HL-60 (cell line): ENCODE measurements around the gene NDNF.
A peak's percentile ranks its signal among the peaks of the same experiment; 100 is the strongest.

Experiments
- DNase-seq, 2 experiments: peaks; one replicate each; pipeline ENCODE4 v3.0.0-alpha.2; 2010 to 2020; ENCODE audit warnings: low read depth in 1 of 2, low spot score in 1 of 2
- H3K27ac ChIP-seq: fragments of 250-450 bp; sonication (Bioruptor Pico); replicated peaks from 2 replicates; pipeline ENCODE4 v1.5.1; 2020; ENCODE audit warnings: mild to moderate bottlenecking, moderate library complexity
- H3K27me3 ChIP-seq: fragments of 250-450 bp; sonication (Bioruptor Pico); 2 replicates; pipeline ENCODE4 v1.5.1; 2021; ENCODE audit warnings: mild to moderate bottlenecking, moderate library complexity; ENCODE audit not compliant: insufficient read depth, poor library complexity, severe bottlenecking
- H3K4me3 ChIP-seq: replicated peaks from 2 replicates; pipeline ENCODE4 v1.5.1; 2011; ENCODE audit warnings: mild to moderate bottlenecking, control low read depth, low read length; ENCODE audit not compliant: insufficient read depth
- CTCF ChIP-seq: IDR thresholded peaks from one replicate; pipeline ENCODE4 v1.5.1; 2011; ENCODE audit warnings: low read length, control low read depth, inconsistent platforms; ENCODE audit not compliant: insufficient read depth
- GABPA ChIP-seq: IDR thresholded peaks from 2 replicates; pipeline ENCODE4 v1.6.1; 2012; ENCODE audit warnings: low read depth
- POLR2AphosphoS5 ChIP-seq: IDR thresholded peaks from 2 replicates; pipeline ENCODE4 v1.6.1; 2012; ENCODE audit warnings: low read depth
- SPI1 ChIP-seq: IDR thresholded peaks from 2 replicates; pipeline ENCODE4 v1.6.1; 2012; ENCODE audit warnings: low read depth, mild to moderate bottlenecking, borderline replicate concordance
- long read RNA-seq: library from polyadenylated mRNA; unstranded; transcript quantifications from one replicate; pipeline ENCODE4 v2.0.0, GENCODE V29; 2020
- TF ChIP-seq, protein P1 (sequence below): IDR thresholded peaks from 2 replicates; pipeline ENCODE4 v1.6.1; 2012; ENCODE audit warnings: low read depth; ENCODE audit not compliant: insufficient replicate concordance

The NDNF gene
- long read RNA-seq = 0 reads

DNA sequence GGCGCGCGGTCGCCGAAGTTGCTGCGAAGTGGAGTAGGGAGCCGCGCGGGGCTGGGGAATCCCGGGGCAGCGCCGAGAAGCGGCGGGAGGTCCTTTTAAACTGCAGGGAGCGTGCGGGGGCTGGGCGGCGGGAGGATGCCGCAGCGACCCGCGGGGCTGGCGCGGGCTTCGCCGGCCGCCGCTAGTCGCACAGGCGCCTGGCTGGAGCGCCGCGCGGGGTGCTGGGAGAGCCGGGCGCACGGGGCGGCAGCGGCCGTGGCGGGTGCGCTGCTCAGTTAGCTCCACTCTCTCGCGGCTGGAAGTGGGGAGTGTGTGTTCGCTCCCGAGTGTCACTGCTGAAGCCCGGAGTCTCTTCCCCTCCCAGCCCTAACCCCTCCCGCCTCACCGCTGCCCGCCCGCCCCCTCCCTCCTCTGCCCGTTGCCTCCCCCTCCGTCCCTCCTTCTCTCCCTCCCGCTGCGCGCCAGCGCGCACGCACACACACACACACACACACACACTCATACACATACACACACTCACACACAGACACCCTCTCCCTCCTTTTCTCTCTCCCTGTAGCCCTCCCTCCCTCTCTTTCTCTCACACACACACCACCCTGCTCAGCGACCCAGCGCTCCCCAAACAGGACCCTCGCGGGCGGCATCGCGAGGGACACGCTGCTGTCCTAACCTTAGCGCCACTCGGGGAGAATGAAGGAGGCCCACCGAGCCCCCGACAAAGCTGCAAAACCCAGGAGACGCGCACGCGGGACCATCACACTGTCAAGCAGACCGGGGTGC is at the start of gene NDNF:
TSS of gene NDNF (minus strand) at position 312 of the 780 bp plus-strand sequence. CDS start 26,698 bp downstream, outside the sequence.
- H3K27me3 ChIP-seq = peaks cover 23% of the 10 kb centered on the region
- no peak within 1 kb of the TSS for H3K27ac ChIP-seq
- DNase-seq = peak; percentile 21 to 43
- peak within 1 kb of the TSS; percentile 59 for H3K4me3 ChIP-seq
- TF ChIP-seq POLR2AphosphoS5 = no peak
- TF ChIP-seq, protein P1, sequence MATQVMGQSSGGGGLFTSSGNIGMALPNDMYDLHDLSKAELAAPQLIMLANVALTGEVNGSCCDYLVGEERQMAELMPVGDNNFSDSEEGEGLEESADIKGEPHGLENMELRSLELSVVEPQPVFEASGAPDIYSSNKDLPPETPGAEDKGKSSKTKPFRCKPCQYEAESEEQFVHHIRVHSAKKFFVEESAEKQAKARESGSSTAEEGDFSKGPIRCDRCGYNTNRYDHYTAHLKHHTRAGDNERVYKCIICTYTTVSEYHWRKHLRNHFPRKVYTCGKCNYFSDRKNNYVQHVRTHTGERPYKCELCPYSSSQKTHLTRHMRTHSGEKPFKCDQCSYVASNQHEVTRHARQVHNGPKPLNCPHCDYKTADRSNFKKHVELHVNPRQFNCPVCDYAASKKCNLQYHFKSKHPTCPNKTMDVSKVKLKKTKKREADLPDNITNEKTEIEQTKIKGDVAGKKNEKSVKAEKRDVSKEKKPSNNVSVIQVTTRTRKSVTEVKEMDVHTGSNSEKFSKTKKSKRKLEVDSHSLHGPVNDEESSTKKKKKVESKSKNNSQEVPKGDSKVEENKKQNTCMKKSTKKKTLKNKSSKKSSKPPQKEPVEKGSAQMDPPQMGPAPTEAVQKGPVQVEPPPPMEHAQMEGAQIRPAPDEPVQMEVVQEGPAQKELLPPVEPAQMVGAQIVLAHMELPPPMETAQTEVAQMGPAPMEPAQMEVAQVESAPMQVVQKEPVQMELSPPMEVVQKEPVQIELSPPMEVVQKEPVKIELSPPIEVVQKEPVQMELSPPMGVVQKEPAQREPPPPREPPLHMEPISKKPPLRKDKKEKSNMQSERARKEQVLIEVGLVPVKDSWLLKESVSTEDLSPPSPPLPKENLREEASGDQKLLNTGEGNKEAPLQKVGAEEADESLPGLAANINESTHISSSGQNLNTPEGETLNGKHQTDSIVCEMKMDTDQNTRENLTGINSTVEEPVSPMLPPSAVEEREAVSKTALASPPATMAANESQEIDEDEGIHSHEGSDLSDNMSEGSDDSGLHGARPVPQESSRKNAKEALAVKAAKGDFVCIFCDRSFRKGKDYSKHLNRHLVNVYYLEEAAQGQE = no peak
- no peak for TF ChIP-seq SPI1
- no peak for TF ChIP-seq CTCF
- TF ChIP-seq GABPA = no peak

DNA sequence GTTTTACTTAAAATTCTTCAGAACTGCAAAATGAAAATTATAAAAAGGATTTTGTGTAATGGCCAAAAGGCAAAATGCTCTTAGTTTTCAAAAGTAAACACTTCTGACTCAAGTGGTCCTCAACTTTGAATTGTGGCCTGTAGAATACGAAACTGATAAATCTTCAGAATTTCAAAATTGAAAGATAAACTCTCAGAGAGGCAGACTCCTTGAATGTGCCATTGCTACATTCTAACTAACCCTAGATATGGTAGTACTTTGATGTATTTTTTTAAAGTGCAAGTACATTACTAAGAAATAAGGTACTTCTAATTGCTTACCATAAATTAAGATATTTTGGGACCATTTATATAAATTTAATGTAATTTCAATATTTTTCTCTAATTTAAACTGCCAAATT is 47.4 kb upstream of the NDNF start:
- no peak overlapping the region for H3K27ac ChIP-seq
- no peaks in the 10 kb centered on the region for H3K27me3 ChIP-seq
- H3K4me3 ChIP-seq = no peak overlapping the region
- TF ChIP-seq, protein P1 = no peak
- no peak for TF ChIP-seq GABPA
- no peak for TF ChIP-seq SPI1
- TF ChIP-seq CTCF = no peak
- TF ChIP-seq POLR2AphosphoS5 = no peak
- DNase-seq = no peak

DNA sequence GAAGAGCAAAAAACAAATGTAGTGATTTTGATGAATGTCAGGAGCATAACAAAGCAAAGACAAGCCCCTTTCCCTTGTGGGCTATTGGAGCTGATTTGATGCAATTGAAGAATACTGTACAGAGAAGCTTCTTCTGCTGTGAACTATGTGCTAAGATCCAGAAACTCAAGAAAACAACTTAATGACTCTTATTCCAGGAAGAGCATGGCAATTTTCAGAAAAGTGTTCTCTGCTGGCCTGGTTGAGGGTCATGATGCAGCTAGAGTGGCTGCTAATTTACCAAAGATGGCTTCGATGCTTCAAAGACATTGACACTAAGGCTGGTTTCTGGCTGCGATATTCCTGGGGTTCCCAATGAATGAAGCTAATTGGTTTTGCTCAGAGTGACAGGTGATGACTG is 46.0 kb upstream of the NDNF start:
- H3K4me3 ChIP-seq = no peak overlapping the region
- no peak for DNase-seq
- TF ChIP-seq CTCF (no peak), SPI1 (no peak), GABPA (no peak), POLR2AphosphoS5 (no peak)
- TF ChIP-seq, protein P1 = no peak
- no peaks in the 10 kb centered on the region for H3K27me3 ChIP-seq
- no peak overlapping the region for H3K27ac ChIP-seq
